NCI-H69 (cell line): ENCODE results near the gene ZNF550.
"Not testable (repeated sequence)": the region's sequence is repeated elsewhere in the genome, so short reads cannot be mapped to it uniquely, and the experiment has no call there.

Experiments used
- DNase-seq: peaks from one replicate; lab custom pipeline; 2025; lab: John Stamatoyannopoulos, UW

The ZNF550 gene

GRCh38 chr19:57527136-57527881, 32.4 kb downstream of the ZNF550 start, which contains the start of gene ZNF549:
ZNF549 (plus strand) TSS chr19:57527356; CDS start chr19:57527574, 218 bp downstream.
- no peak for DNase-seq

GRCh38 chr19:57518021-57518420, 41.6 kb downstream of the ZNF550 start:
- not testable (repeated sequence) for DNase-seq

- DNase-seq = no peak
Observed at GRCh38 chr19:57515255-57515654, 44.4 kb downstream of the ZNF550 start.

GRCh38 chr19:57512845-57513244, 46.8 kb downstream of the ZNF550 start:
- peak; percentile 11 for DNase-seq

GRCh38 chr19:57511484-57511883, 48.2 kb downstream of the ZNF550 start:
- no peak for DNase-seq

GRCh38 chr19:57506163-57506562, 53.5 kb downstream of the ZNF550 start:
- no peak for DNase-seq

GRCh38 chr19:57500400-57500799, 59.3 kb downstream of the ZNF550 start:
- not testable (repeated sequence) for DNase-seq

- DNase-seq = peak; percentile 92
Observed at GRCh38 chr19:57499680-57500395, 59.8 kb downstream of the ZNF550 start, which contains the start of gene ZNF773. ZNF773 (plus strand) TSS chr19:57499938; CDS start chr19:57500081, 143 bp downstream.

- DNase-seq = not testable (repeated sequence)
Observed at GRCh38 chr19:57499332-57499679, 60.4 kb downstream of the ZNF550 start.

- DNase-seq = not testable (repeated sequence)
Observed at GRCh38 chr19:57488299-57488644, 71.4 kb downstream of the ZNF550 start.

- peak; percentile 97 for DNase-seq
Observed at GRCh38 chr19:57487477-57488298, 72.0 kb downstream of the ZNF550 start, which contains the start of gene ZNF419. ZNF419 (plus strand) TSS chr19:57487750; CDS start chr19:57487951, 201 bp downstream.
